Measurements from ENCODE around the gene BANF2.

DNA sequence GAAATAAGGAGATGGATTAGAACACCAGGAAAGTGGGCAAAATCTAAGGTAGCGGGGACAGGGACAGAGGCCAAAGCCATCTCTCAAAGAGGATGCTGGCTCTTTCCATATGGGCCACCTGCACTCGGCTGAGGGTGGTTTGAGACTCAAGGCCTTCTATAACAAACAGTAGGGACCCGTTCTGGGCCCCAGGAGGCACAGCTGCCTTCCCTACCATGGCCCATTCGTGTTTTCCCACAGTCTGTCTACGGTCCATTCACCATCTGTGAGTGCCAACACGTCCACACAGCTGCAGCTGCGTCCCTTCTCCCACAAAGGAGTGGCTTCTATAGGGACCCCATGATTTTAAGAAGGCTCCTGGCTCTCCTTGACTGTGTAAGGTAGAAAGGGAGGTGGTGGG is 871 bp downstream of the BANF2 start:
- TF ChIP-seq, protein P1, sequence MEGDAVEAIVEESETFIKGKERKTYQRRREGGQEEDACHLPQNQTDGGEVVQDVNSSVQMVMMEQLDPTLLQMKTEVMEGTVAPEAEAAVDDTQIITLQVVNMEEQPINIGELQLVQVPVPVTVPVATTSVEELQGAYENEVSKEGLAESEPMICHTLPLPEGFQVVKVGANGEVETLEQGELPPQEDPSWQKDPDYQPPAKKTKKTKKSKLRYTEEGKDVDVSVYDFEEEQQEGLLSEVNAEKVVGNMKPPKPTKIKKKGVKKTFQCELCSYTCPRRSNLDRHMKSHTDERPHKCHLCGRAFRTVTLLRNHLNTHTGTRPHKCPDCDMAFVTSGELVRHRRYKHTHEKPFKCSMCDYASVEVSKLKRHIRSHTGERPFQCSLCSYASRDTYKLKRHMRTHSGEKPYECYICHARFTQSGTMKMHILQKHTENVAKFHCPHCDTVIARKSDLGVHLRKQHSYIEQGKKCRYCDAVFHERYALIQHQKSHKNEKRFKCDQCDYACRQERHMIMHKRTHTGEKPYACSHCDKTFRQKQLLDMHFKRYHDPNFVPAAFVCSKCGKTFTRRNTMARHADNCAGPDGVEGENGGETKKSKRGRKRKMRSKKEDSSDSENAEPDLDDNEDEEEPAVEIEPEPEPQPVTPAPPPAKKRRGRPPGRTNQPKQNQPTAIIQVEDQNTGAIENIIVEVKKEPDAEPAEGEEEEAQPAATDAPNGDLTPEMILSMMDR (IDR thresholded peaks at IDR 0.05): no peak
- no peak for TF ChIP-seq POLR2A (IDR thresholded peaks at IDR 0.05)
- no peak for TF ChIP-seq POLR2AphosphoS5 (IDR thresholded peaks at IDR 0.05)

All from suprapubic skin (tissue), 4 donors.